Mononuclear cell (primary cell): ENCODE data around the gene CHML. TPM values are rescaled to one million over a fixed set of nuclear protein-coding genes. Genes with fewer than 3 reads are reported as not detected.

Source experiments
- H3K27me3 ChIP-seq: 2 replicates; pipeline ENCODE4 v1.6.0; 2011; ENCODE audit warnings: low read length, control low read depth; ENCODE audit not compliant: insufficient read depth
- H3K4me1 ChIP-seq: 2 replicates; pipeline ENCODE4 v1.5.1; 2011; ENCODE audit warnings: mild to moderate bottlenecking, low read length, control low read depth; ENCODE audit not compliant: insufficient read depth
- H3K4me3 ChIP-seq: 2 replicates; pipeline ENCODE4 v1.5.1; 2011; ENCODE audit warnings: mild to moderate bottlenecking, low read length, moderate library complexity
- H3K9me3 ChIP-seq: 2 replicates; pipeline ENCODE4 v1.5.1; 2011; ENCODE audit warnings: low read depth, mild to moderate bottlenecking, control low read depth, low read length
- total RNA-seq: library from RNA; depleted of rRNA; stranded (reverse); fragments of >200 nt; gene quantifications from one replicate; pipeline ENCODE4 v1.2.3, GENCODE V29; 2012

CHML gene
- total RNA-seq, 1 donor, result 10.7 TPM

- no peaks in the 10 kb centered on the region for H3K9me3 ChIP-seq
- no peaks in the 10 kb centered on the region for H3K27me3 ChIP-seq
- H3K4me3 ChIP-seq, result no peak overlapping the region
- H3K4me1 ChIP-seq, result peaks cover 35% of the 10 kb centered on the region
Observed at GRCh38 chr1:241638099-241638682, 2.0 kb downstream of the CHML start.

GRCh38 chr1:241637604-241638003 lies 2.6 kb downstream of the CHML start:
- Histone ChIP-seq H3K4me1 (peaks cover 35% of the 10 kb centered on the region), H3K9me3 (no peaks in the 10 kb centered on the region), H3K27me3 (no peaks in the 10 kb centered on the region), H3K4me3 (no peak overlapping the region)

- H3K4me3 ChIP-seq, result no peak overlapping the region
- peaks cover 35% of the 10 kb centered on the region for H3K4me1 ChIP-seq
- no peaks in the 10 kb centered on the region for H3K9me3 ChIP-seq
- no peaks in the 10 kb centered on the region for H3K27me3 ChIP-seq
Observed at GRCh38 chr1:241637046-241637590, 3.1 kb downstream of the CHML start.

- Histone ChIP-seq H3K27me3 (no peaks in the 10 kb centered on the region), H3K4me1 (peaks cover 35% of the 10 kb centered on the region), H3K4me3 (no peak overlapping the region), H3K9me3 (no peaks in the 10 kb centered on the region)
Observed at GRCh38 chr1:241636291-241636690, 3.9 kb downstream of the CHML start.

- H3K9me3 ChIP-seq, result no peaks in the 10 kb centered on the region
- peaks cover 28% of the 10 kb centered on the region for H3K4me1 ChIP-seq
- no peak overlapping the region for H3K4me3 ChIP-seq
- no peaks in the 10 kb centered on the region for H3K27me3 ChIP-seq
Observed at GRCh38 chr1:241635556-241636152, 4.5 kb downstream of the CHML start.

- Histone ChIP-seq H3K9me3 (no peaks in the 10 kb centered on the region), H3K4me3 (no peak overlapping the region), H3K27me3 (no peaks in the 10 kb centered on the region), H3K4me1 (peaks cover 17% of the 10 kb centered on the region)
Observed at GRCh38 chr1:241632987-241633386, 7.2 kb downstream of the CHML start.

GRCh38 chr1:241631674-241632073 lies 8.5 kb downstream of the CHML start:
- Histone ChIP-seq H3K27me3 (no peaks in the 10 kb centered on the region), H3K4me3 (no peak overlapping the region), H3K9me3 (no peaks in the 10 kb centered on the region), H3K4me1 (peaks cover 8% of the 10 kb centered on the region)

- Histone ChIP-seq H3K9me3 (no peaks in the 10 kb centered on the region), H3K4me3 (no peak overlapping the region), H3K4me1 (peaks cover 8% of the 10 kb centered on the region), H3K27me3 (no peaks in the 10 kb centered on the region)
Observed at GRCh38 chr1:241630899-241631298, 9.3 kb downstream of the CHML start.

GRCh38 chr1:241630476-241630875 lies 9.7 kb downstream of the CHML start:
- H3K9me3 ChIP-seq, result no peaks in the 10 kb centered on the region
- no peaks in the 10 kb centered on the region for H3K27me3 ChIP-seq
- H3K4me1 ChIP-seq, result peaks cover 8% of the 10 kb centered on the region
- no peak overlapping the region for H3K4me3 ChIP-seq

GRCh38 chr1:241630005-241630404 lies 10.2 kb downstream of the CHML start:
- Histone ChIP-seq H3K4me3 (no peak overlapping the region), H3K9me3 (no peaks in the 10 kb centered on the region), H3K27me3 (no peaks in the 10 kb centered on the region), H3K4me1 (peaks cover 8% of the 10 kb centered on the region)

- Histone ChIP-seq H3K4me3 (peak overlapping the region; percentile 4), H3K9me3 (no peaks in the 10 kb centered on the region), H3K27me3 (no peaks in the 10 kb centered on the region), H3K4me1 (peaks cover 8% of the 10 kb centered on the region)
Observed at GRCh38 chr1:241627453-241628259, 12.5 kb downstream of the CHML start.

- Histone ChIP-seq H3K27me3 (no peaks in the 10 kb centered on the region), H3K4me3 (no peak overlapping the region), H3K4me1 (peaks cover 8% of the 10 kb centered on the region), H3K9me3 (no peaks in the 10 kb centered on the region)
Observed at GRCh38 chr1:241624935-241625334, 15.2 kb downstream of the CHML start.

- Histone ChIP-seq H3K4me3 (no peak overlapping the region), H3K9me3 (no peaks in the 10 kb centered on the region), H3K4me1 (peaks cover under 1% of the 10 kb centered on the region), H3K27me3 (no peaks in the 10 kb centered on the region)
Observed at GRCh38 chr1:241622669-241623068, 17.5 kb downstream of the CHML start.

GRCh38 chr1:241617426-241617825 lies 22.7 kb downstream of the CHML start:
- Histone ChIP-seq H3K4me1 (no peaks in the 10 kb centered on the region), H3K4me3 (no peak overlapping the region), H3K9me3 (no peaks in the 10 kb centered on the region), H3K27me3 (no peaks in the 10 kb centered on the region)
